GM12878 (cell line): ENCODE data around the gene CERK. TPM values are rescaled to one million over a fixed set of nuclear protein-coding genes. Genes with fewer than 3 reads are reported as not detected.
A peak's percentile ranks its signal among the peaks of the same experiment; 100 is the strongest.

Experiments
- CBFB ChIP-seq: IDR thresholded peaks from 2 replicates; pipeline ENCODE4 v1.6.1; 2016; ENCODE audit warnings: antibody characterized with exemption, low read depth
- CREB1 ChIP-seq: IDR thresholded peaks from 2 replicates; pipeline ENCODE4 v1.6.1; 2012; ENCODE audit warnings: low read depth, mild to moderate bottlenecking, inconsistent platforms
- GABPA ChIP-seq: IDR thresholded peaks from 2 replicates; pipeline ENCODE4 v1.6.1; 2014; ENCODE audit warnings: antibody characterized with exemption, low read depth, mild to moderate bottlenecking, inconsistent platforms
- MEF2A ChIP-seq: IDR thresholded peaks from 2 replicates; pipeline ENCODE4 v1.6.1; 2011; ENCODE audit warnings: low read depth, mild to moderate bottlenecking, low read length, moderate library complexity; ENCODE audit not compliant: insufficient read depth
- MEF2B ChIP-seq: fragments of 450-650 bp; IDR thresholded peaks from 2 replicates; pipeline ENCODE4 v1.6.1; 2018; ENCODE audit warnings: mild to moderate bottlenecking, moderate library complexity; ENCODE audit not compliant: partially characterized antibody, poor library complexity, severe bottlenecking
- MYB ChIP-seq: fragments of 150-350 bp; IDR thresholded peaks from 2 replicates; pipeline ENCODE4 v1.6.1; 2014; ENCODE audit warnings: mild to moderate bottlenecking, low read depth, low read length, borderline replicate concordance
- NBN ChIP-seq: fragments of 450-650 bp; IDR thresholded peaks from 2 replicates; pipeline ENCODE4 v1.6.1; 2016
- POLR2AphosphoS5 ChIP-seq: IDR thresholded peaks from 2 replicates; pipeline ENCODE4 v1.6.1; 2011; ENCODE audit warnings: mild to moderate bottlenecking, low read length, inconsistent platforms
- POU2F2 ChIP-seq: IDR thresholded peaks from 3 replicates; pipeline ENCODE4 v1.6.1; 2011; ENCODE audit warnings: low read depth, mild to moderate bottlenecking, low read length, borderline replicate concordance
- RAD21 ChIP-seq: IDR thresholded peaks from 2 replicates; pipeline ENCODE4 v1.6.1; 2011; ENCODE audit warnings: mild to moderate bottlenecking, low read depth, low read length, moderate library complexity; ENCODE audit not compliant: insufficient read depth
- RFX5 ChIP-seq: IDR thresholded peaks from 2 replicates; pipeline ENCODE4 v1.6.1; 2011; ENCODE audit warnings: low read depth, low read length, improper control_type of control experiment
- SUZ12 ChIP-seq: fragments of 200-600 bp; sonication (generic); IDR thresholded peaks from one replicate; pipeline ENCODE4 v1.6.1; 2018; ENCODE audit warnings: antibody characterized with exemption, mild to moderate bottlenecking; ENCODE audit not compliant: unreplicated experiment
- ZNF384 ChIP-seq: IDR thresholded peaks from 2 replicates; pipeline ENCODE4 v1.6.1; 2012; ENCODE audit warnings: low read depth, mild to moderate bottlenecking, low read length, improper control_type of control experiment, borderline replicate concordance
- polyA plus RNA-seq, 11 experiments: library from polyadenylated mRNA; depleted of rRNA in 4 of 11; unstranded in 6 of 11; stranded (reverse) in 5 of 11; fragments of >200 nt; fragmentation: Nextera tagmentation in 4 of 11; fragmentation: Illumina TruSeq in 1 of 11; extraction: Ambion mirVana in 4 of 11; extraction: Trizol in 1 of 11; gene quantifications; 1 replicate in 1 of 11; 2 replicates in 10 of 11; pipeline versions ENCODE4 v1.2.1 to v1.2.3, GENCODE V29; 2011 to 2016; ENCODE audit warnings: inconsistent platforms in 2 of 11, missing spikeins in 2 of 11, low read depth in 1 of 11
- total RNA-seq, 4 experiments: library from RNA; depleted of rRNA in 3 of 4; stranded (reverse); fragments of >200 nt in 3 of 4; fragmentation: Illumina TruSeq in 1 of 4; extraction: Trizol in 1 of 4; gene quantifications; 2 replicates each; pipeline versions ENCODE4 v1.2.1 to v1.2.3, GENCODE V29; 2013 to 2021
- TF ChIP-seq, protein P1 (sequence below): fragments of 450-650 bp; IDR thresholded peaks from 2 replicates; pipeline ENCODE4 v1.6.1; 2016; ENCODE audit warnings: mild to moderate bottlenecking
- TF ChIP-seq, protein P2 (sequence below): fragments of 150-350 bp; IDR thresholded peaks from 2 replicates; pipeline ENCODE4 v1.6.1; 2014; ENCODE audit warnings: mild to moderate bottlenecking, low read depth, low read length
- TF ChIP-seq, protein P3 (sequence below): fragments of 450-650 bp; formaldehyde crosslinking; IDR thresholded peaks from 2 replicates; pipeline ENCODE4 v1.5.0; 2022; ENCODE audit warnings: mild to moderate bottlenecking, missing genetic modification characterization
- TF ChIP-seq, protein P4 (sequence below): fragments of 450-650 bp; IDR thresholded peaks from 2 replicates; pipeline ENCODE4 v1.6.1; 2018; ENCODE audit warnings: mild to moderate bottlenecking, low read depth, moderate library complexity; ENCODE audit not compliant: partially characterized antibody
- TF ChIP-seq, protein P5 (sequence below): fragments of 450-650 bp; formaldehyde crosslinking; IDR thresholded peaks from 2 replicates; pipeline ENCODE4 v1.4.0; 2020; ENCODE audit warnings: mild to moderate bottlenecking, moderate library complexity

CERK gene
- total and polyA plus RNA-seq, 10 of the 15 experiments (the other 5 are each of a cell fraction or from before 2014, with no cell fraction given), result 4.0 to 41.1 (median 30.2) TPM

DNA sequence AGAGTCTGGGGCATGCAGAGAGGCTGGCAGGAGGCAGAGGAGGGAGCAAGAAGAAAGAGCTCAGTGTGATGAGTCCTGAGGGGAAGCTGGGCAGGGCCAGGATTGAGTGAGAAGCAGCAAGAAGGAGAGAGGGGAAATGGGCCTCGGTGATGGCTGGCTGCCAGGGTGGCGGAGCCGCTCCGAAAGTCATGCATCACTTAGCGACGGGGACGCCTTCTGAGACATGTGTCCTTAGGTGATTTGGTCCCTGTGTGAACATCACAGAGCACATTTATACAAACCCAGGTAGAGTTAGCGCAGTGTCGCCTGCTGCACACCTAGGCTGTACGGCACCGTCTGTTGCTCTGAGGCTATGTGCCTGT lies 39.5 kb upstream of the CERK start (continued):
- TF ChIP-seq ZNF384 (no peak), CREB1 (no peak), NBN (no peak), RAD21 (no peak), POU2F2 (no peak), RFX5 (no peak), POLR2AphosphoS5 (peak; percentile 50; the same call in 1 of the 2 replicates), SUZ12 (no peak), MEF2B (no peak), GABPA (no peak), MEF2A (no peak), MYB (no peak), CBFB (no peak)
- TF ChIP-seq, protein P1, sequence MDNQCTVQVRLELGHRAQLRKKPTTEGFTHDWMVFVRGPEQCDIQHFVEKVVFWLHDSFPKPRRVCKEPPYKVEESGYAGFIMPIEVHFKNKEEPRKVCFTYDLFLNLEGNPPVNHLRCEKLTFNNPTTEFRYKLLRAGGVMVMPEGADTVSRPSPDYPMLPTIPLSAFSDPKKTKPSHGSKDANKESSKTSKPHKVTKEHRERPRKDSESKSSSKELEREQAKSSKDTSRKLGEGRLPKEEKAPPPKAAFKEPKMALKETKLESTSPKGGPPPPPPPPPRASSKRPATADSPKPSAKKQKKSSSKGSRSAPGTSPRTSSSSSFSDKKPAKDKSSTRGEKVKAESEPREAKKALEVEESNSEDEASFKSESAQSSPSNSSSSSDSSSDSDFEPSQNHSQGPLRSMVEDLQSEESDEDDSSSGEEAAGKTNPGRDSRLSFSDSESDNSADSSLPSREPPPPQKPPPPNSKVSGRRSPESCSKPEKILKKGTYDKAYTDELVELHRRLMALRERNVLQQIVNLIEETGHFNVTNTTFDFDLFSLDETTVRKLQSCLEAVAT, result no peak
- TF ChIP-seq, protein P2, sequence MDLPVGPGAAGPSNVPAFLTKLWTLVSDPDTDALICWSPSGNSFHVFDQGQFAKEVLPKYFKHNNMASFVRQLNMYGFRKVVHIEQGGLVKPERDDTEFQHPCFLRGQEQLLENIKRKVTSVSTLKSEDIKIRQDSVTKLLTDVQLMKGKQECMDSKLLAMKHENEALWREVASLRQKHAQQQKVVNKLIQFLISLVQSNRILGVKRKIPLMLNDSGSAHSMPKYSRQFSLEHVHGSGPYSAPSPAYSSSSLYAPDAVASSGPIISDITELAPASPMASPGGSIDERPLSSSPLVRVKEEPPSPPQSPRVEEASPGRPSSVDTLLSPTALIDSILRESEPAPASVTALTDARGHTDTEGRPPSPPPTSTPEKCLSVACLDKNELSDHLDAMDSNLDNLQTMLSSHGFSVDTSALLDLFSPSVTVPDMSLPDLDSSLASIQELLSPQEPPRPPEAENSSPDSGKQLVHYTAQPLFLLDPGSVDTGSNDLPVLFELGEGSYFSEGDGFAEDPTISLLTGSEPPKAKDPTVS, result no peak
- TF ChIP-seq, protein P3, sequence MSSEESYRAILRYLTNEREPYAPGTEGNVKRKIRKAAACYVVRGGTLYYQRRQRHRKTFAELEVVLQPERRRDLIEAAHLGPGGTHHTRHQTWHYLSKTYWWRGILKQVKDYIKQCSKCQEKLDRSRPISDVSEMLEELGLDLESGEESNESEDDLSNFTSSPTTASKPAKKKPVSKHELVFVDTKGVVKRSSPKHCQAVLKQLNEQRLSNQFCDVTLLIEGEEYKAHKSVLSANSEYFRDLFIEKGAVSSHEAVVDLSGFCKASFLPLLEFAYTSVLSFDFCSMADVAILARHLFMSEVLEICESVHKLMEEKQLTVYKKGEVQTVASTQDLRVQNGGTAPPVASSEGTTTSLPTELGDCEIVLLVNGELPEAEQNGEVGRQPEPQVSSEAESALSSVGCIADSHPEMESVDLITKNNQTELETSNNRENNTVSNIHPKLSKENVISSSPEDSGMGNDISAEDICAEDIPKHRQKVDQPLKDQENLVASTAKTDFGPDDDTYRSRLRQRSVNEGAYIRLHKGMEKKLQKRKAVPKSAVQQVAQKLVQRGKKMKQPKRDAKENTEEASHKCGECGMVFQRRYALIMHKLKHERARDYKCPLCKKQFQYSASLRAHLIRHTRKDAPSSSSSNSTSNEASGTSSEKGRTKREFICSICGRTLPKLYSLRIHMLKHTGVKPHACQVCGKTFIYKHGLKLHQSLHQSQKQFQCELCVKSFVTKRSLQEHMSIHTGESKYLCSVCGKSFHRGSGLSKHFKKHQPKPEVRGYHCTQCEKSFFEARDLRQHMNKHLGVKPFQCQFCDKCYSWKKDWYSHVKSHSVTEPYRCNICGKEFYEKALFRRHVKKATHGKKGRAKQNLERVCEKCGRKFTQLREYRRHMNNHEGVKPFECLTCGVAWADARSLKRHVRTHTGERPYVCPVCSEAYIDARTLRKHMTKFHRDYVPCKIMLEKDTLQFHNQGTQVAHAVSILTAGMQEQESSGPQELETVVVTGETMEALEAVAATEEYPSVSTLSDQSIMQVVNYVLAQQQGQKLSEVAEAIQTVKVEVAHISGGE, result no peak
- TF ChIP-seq, protein P4, sequence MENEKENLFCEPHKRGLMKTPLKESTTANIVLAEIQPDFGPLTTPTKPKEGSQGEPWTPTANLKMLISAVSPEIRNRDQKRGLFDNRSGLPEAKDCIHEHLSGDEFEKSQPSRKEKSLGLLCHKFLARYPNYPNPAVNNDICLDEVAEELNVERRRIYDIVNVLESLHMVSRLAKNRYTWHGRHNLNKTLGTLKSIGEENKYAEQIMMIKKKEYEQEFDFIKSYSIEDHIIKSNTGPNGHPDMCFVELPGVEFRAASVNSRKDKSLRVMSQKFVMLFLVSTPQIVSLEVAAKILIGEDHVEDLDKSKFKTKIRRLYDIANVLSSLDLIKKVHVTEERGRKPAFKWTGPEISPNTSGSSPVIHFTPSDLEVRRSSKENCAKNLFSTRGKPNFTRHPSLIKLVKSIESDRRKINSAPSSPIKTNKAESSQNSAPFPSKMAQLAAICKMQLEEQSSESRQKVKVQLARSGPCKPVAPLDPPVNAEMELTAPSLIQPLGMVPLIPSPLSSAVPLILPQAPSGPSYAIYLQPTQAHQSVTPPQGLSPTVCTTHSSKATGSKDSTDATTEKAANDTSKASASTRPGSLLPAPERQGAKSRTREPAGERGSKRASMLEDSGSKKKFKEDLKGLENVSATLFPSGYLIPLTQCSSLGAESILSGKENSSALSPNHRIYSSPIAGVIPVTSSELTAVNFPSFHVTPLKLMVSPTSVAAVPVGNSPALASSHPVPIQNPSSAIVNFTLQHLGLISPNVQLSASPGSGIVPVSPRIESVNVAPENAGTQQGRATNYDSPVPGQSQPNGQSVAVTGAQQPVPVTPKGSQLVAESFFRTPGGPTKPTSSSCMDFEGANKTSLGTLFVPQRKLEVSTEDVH, result no peak
- TF ChIP-seq, protein P5, sequence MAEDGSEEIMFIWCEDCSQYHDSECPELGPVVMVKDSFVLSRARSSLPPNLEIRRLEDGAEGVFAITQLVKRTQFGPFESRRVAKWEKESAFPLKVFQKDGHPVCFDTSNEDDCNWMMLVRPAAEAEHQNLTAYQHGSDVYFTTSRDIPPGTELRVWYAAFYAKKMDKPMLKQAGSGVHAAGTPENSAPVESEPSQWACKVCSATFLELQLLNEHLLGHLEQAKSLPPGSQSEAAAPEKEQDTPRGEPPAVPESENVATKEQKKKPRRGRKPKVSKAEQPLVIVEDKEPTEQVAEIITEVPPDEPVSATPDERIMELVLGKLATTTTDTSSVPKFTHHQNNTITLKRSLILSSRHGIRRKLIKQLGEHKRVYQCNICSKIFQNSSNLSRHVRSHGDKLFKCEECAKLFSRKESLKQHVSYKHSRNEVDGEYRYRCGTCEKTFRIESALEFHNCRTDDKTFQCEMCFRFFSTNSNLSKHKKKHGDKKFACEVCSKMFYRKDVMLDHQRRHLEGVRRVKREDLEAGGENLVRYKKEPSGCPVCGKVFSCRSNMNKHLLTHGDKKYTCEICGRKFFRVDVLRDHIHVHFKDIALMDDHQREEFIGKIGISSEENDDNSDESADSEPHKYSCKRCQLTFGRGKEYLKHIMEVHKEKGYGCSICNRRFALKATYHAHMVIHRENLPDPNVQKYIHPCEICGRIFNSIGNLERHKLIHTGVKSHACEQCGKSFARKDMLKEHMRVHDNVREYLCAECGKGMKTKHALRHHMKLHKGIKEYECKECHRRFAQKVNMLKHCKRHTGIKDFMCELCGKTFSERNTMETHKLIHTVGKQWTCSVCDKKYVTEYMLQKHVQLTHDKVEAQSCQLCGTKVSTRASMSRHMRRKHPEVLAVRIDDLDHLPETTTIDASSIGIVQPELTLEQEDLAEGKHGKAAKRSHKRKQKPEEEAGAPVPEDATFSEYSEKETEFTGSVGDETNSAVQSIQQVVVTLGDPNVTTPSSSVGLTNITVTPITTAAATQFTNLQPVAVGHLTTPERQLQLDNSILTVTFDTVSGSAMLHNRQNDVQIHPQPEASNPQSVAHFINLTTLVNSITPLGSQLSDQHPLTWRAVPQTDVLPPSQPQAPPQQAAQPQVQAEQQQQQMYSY (CRISPR knock-in tag), result no peak
